DOHH2 (cell line): ENCODE measurements around the gene FRS3.

ENCODE experiments used
- H3F3A ChIP-seq: fragments of 200-600 bp; sonication (generic), shearing (Covaris generic); 2 replicates; pipeline ENCODE4 v1.6.0; 2016; ENCODE audit warnings: antibody characterized with exemption, mild to moderate bottlenecking; ENCODE audit not compliant: control insufficient read depth, insufficient read depth
- H3K27ac ChIP-seq: fragments of 200-600 bp; sonication (generic); 2 replicates; pipeline ENCODE4 v1.5.1; 2014; ENCODE audit warnings: low read depth, mild to moderate bottlenecking, low read length, moderate library complexity
- H3K27me3 ChIP-seq: fragments of 200-600 bp; sonication (generic); 2 replicates; pipeline ENCODE4 v1.6.1; 2014; ENCODE audit warnings: mild to moderate bottlenecking, low read length, mixed read lengths; ENCODE audit not compliant: control insufficient read depth
- H3K36me3 ChIP-seq: fragments of 200-600 bp; sonication (generic); 2 replicates; pipeline ENCODE4 v1.6.1; 2014; ENCODE audit warnings: mild to moderate bottlenecking, low read length, moderate library complexity, mixed read lengths; ENCODE audit not compliant: control insufficient read depth
- H3K4me1 ChIP-seq: fragments of 200-600 bp; sonication (generic); 2 replicates; pipeline ENCODE4 v1.6.1; 2014; ENCODE audit warnings: mild to moderate bottlenecking, low read length, mixed read lengths; ENCODE audit not compliant: control insufficient read depth
- H3K4me2 ChIP-seq: fragments of 200-600 bp; sonication (generic); 2 replicates; pipeline ENCODE4 v1.6.0; 2014; ENCODE audit warnings: mild to moderate bottlenecking, low read length, moderate library complexity
- H3K4me3 ChIP-seq: fragments of 200-600 bp; sonication (generic); 2 replicates; pipeline ENCODE4 v1.5.1; 2014; ENCODE audit warnings: mild to moderate bottlenecking, low read length, mixed read lengths
- H3K79me2 ChIP-seq: fragments of 200-600 bp; sonication (generic); 2 replicates; pipeline ENCODE4 v1.6.1; 2014; ENCODE audit warnings: mild to moderate bottlenecking, low read length, mixed read lengths; ENCODE audit not compliant: control insufficient read depth
- H3K9me2 ChIP-seq: fragments of 200-600 bp; sonication (generic); replicated peaks from 2 replicates; pipeline ENCODE4 v1.6.1; 2014; ENCODE audit warnings: mild to moderate bottlenecking, low read length, mixed read lengths; ENCODE audit not compliant: control insufficient read depth
- H3K9me3 ChIP-seq: fragments of 200-600 bp; sonication (generic); 2 replicates; pipeline ENCODE4 v1.6.1; 2014; ENCODE audit warnings: antibody characterized with exemption, low read length, mixed read lengths; ENCODE audit not compliant: control insufficient read depth, insufficient read depth
- H4K20me1 ChIP-seq: fragments of 200-600 bp; sonication (generic); 2 replicates; pipeline ENCODE4 v1.6.0; 2014; ENCODE audit warnings: low read depth, mild to moderate bottlenecking, antibody characterized with exemption, low read length, moderate library complexity; ENCODE audit not compliant: control insufficient read depth, insufficient read depth
- EZH2phosphoT487 ChIP-seq: fragments of 200-600 bp; sonication (generic); IDR thresholded peaks from 2 replicates; pipeline ENCODE4 v1.6.1; 2017; ENCODE audit warnings: borderline replicate concordance, mild to moderate bottlenecking, antibody characterized with exemption, low read length, moderate library complexity, mixed read lengths
- TF ChIP-seq, protein P1 (sequence below): fragments of 200-600 bp; sonication (generic); IDR thresholded peaks from one replicate; pipeline ENCODE4 v1.5.1; 2014; ENCODE audit warnings: antibody characterized with exemption, mild to moderate bottlenecking, low read depth, low read length; ENCODE audit not compliant: poor library complexity, severe bottlenecking

Gene FRS3

DNA sequence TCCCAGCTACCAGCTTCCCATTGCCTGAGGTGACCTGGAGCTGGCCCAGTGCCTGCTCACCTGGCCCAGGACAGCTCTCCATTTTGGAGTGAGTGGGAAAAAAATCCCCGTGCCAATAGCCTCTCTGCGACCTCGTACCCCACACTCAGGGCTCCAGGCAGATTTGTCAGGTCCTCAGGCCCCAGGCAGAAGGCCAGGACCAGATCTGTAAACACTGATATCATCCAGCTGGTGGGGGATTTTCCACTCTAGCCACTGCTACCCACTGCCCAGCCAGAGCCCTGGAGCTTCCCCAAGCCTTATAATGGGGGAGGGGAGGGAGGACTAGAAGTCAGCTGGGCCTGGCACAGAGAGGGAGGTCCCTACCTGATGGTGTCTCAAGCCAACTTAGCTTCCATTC is 31.2 kb downstream of the FRS3 start:
- TF ChIP-seq, protein P1, sequence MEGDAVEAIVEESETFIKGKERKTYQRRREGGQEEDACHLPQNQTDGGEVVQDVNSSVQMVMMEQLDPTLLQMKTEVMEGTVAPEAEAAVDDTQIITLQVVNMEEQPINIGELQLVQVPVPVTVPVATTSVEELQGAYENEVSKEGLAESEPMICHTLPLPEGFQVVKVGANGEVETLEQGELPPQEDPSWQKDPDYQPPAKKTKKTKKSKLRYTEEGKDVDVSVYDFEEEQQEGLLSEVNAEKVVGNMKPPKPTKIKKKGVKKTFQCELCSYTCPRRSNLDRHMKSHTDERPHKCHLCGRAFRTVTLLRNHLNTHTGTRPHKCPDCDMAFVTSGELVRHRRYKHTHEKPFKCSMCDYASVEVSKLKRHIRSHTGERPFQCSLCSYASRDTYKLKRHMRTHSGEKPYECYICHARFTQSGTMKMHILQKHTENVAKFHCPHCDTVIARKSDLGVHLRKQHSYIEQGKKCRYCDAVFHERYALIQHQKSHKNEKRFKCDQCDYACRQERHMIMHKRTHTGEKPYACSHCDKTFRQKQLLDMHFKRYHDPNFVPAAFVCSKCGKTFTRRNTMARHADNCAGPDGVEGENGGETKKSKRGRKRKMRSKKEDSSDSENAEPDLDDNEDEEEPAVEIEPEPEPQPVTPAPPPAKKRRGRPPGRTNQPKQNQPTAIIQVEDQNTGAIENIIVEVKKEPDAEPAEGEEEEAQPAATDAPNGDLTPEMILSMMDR = no peak
- TF ChIP-seq EZH2phosphoT487 = no peak
- Histone ChIP-seq H3K4me2 (no peak overlapping the region), H4K20me1 (no peaks in the 10 kb centered on the region)

DNA sequence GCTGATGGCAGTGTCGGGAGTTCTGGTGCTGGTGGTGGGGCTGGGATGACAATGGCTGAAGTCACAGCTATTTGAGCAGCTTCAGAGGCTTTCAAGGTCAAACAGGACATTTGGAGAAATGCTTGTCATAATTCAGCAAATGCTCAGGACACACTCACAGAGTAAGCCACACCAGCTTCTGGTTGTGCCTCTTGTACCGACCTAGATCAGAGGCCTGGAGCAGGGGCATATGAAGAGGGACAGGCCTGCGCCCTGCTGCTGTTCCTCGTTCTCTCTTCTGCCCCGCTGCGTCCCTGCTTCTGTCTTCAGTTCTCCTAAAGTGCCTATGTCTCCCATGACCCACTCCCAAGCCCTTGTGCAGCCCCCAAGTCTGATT is 31.6 kb downstream of the FRS3 start:
- Histone ChIP-seq H3K27ac (no peak overlapping the region), H4K20me1 (no peaks in the 10 kb centered on the region), H3K4me3 (no peak overlapping the region), H3K27me3 (peaks cover 6% of the 10 kb centered on the region; the same call in 1 of the 2 replicates), H3F3A (no peaks in the 10 kb centered on the region), H3K9me3 (no peaks in the 10 kb centered on the region), H3K36me3 (no peaks in the 10 kb centered on the region), H3K79me2 (no peaks in the 10 kb centered on the region), H3K9me2 (no peaks in the 10 kb centered on the region), H3K4me1 (no peaks in the 10 kb centered on the region), H3K4me2 (no peak overlapping the region)
- no peak for TF ChIP-seq EZH2phosphoT487

More for the DNA sequence above, 31.2 kb downstream of the FRS3 start:
- Histone ChIP-seq H3K4me1 (no peaks in the 10 kb centered on the region), H3K27ac (no peak overlapping the region), H3K9me3 (no peaks in the 10 kb centered on the region), H3K27me3 (peaks cover 8% of the 10 kb centered on the region; the same call in 1 of the 2 replicates), H3K79me2 (no peaks in the 10 kb centered on the region), H3K36me3 (no peaks in the 10 kb centered on the region), H3F3A (no peaks in the 10 kb centered on the region), H3K4me3 (no peak overlapping the region), H3K9me2 (no peaks in the 10 kb centered on the region)

DNA sequence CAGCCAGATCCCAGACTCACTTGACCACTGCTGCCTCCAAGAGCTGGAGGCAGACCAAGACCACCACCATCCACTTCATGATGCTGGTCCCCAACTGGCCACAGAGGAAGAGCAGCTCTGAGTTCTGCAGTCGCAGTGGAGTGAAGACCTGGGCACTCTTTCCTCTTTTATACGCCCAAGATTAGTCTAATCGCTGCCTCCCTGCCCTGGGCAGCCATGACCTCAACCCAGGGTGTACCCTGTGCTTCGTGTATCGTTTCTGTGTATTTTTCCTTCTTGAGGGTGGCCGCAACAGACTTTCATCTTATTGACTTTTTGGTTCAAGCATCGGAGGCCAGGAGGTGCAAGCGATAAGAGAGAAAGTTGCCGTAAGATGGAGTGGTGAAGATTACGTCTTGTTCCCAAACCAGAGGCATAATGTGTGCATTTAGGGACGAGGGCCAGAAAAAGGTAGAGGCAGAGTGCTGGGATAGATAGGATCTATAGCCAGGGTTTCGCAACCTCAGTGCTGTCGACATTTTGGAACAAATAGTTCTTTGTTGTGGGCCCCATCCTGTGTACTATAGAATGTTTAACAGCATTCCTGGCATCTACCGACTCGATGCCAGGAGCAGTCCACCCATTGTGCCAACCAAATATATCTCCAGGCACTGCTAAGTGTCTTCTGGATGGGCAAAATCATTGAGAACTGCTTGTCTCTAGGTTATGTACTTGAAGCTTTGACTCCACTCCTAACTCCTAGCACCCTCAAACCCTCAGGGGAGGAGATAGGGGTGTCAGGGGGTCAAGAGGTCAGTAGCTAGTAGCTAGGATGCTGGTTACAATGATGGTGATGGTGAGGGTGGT is 32.2 kb downstream of the FRS3 start, which contains the start of gene PGC:
Gene PGC (minus strand): TSS at position 142 of the 846 bp plus-strand sequence. CDS start 63 bp downstream, at position 79.
- Histone ChIP-seq H3K4me3 (no peak within 1 kb of the TSS), H3K27ac (no peak within 1 kb of the TSS), H4K20me1 (no peaks in the 10 kb centered on the region), H3K9me3 (no peaks in the 10 kb centered on the region), H3K36me3 (no peaks in the 10 kb centered on the region), H3K79me2 (no peaks in the 10 kb centered on the region), H3K4me1 (no peaks in the 10 kb centered on the region), H3K4me2 (no peak within 1 kb of the TSS), H3F3A (no peaks in the 10 kb centered on the region), H3K9me2 (no peaks in the 10 kb centered on the region), H3K27me3 (peaks cover 4% of the 10 kb centered on the region; the same call in 1 of the 2 replicates)
- TF ChIP-seq, protein P1 = no peak
- no peak for TF ChIP-seq EZH2phosphoT487

DNA sequence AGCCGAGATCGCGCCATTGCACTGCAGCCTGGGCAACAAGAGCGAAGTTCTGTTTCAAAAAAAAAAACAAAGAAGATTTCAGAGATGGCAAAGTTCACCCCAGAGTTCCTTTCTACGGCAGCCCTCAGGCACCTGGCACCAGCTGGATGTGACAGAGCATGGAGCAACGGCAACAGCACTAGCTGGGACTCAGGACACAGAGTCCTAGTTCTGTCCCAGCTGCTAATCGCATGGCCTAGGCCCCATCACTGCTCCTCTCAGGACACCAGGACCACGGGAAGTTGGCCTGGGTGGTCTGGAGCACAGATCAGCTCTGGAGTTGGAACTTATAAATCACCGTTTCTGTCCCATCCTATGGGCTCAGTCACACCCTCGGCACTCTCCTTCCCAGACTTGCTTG is 33.6 kb downstream of the FRS3 start:
- Histone ChIP-seq H3K4me3 (no peak overlapping the region), H3K27me3 (peaks cover 4% of the 10 kb centered on the region; the same call in 1 of the 2 replicates), H3K27ac (no peak overlapping the region), H3K9me3 (no peaks in the 10 kb centered on the region), H3K36me3 (no peaks in the 10 kb centered on the region), H3K79me2 (no peaks in the 10 kb centered on the region), H3F3A (no peaks in the 10 kb centered on the region), H3K9me2 (no peaks in the 10 kb centered on the region), H3K4me1 (no peaks in the 10 kb centered on the region), H3K4me2 (no peak overlapping the region), H4K20me1 (no peaks in the 10 kb centered on the region)
- no peak for TF ChIP-seq EZH2phosphoT487
- TF ChIP-seq, protein P1 = no peak
